Body of pancreas (tissue), 4 donors: Measurements from ENCODE around the gene ZNF24. TPM values are rescaled to one million over a fixed set of nuclear protein-coding genes. Genes with fewer than 3 reads are reported as not detected.
A peak's percentile ranks its signal among the peaks of the same experiment; 100 is the strongest.

Source experiments
- ATAC-seq: fragments of 150-250 bp; one replicate; pipeline ENCODE4 v1.9.1; 2016
- DNase-seq, 4 donors: peaks; one replicate each; pipeline ENCODE4 v3.0.0-alpha.2; 2019
- H3K27ac ChIP-seq, 4 donors: fragments of 200-600 bp; sonication (generic); 1 replicate in 3 of 4; 2 replicates in 1 of 4; pipeline versions ENCODE4 v1.5.1 to v1.6.1; 2016 to 2019; ENCODE audit warnings: mild to moderate bottlenecking in 1 of 4, mixed read lengths in 1 of 4, moderate library complexity in 1 of 4
- H3K27me3 ChIP-seq, 2 donors: fragments of 200-600 bp; sonication (generic); one replicate each; pipeline ENCODE4 v1.6.0; 2016; ENCODE audit warnings: mild to moderate bottlenecking in 1 of 2
- H3K36me3 ChIP-seq, 2 donors: fragments of 200-600 bp; sonication (generic); replicated peaks in 1 of 2; 2 replicates each; pipeline ENCODE4 v1.5.1; 2016; ENCODE audit warnings: low read depth in 2 of 2; ENCODE audit not compliant: insufficient read depth in 1 of 2
- H3K4me1 ChIP-seq: fragments of 200-600 bp; sonication (generic); one replicate; pipeline ENCODE4 v1.6.0; 2016
- H3K4me3 ChIP-seq, 2 donors: fragments of 200-600 bp; sonication (generic); 1 replicate in 1 of 2; 2 replicates in 1 of 2; pipeline ENCODE4 v1.5.1; 2016 to 2019
- H3K9me3 ChIP-seq, 3 donors: fragments of 200-600 bp; sonication (generic); 1 replicate in 2 of 3; 2 replicates in 1 of 3; pipeline ENCODE4 v1.5.1; 2016
- CTCF ChIP-seq, 7 experiments: fragments of 450-650 bp in 4 of 7; fragments of 200-600 bp in 3 of 7; sonication (generic) in 3 of 7; IDR thresholded peaks; one replicate each; pipeline ENCODE4 v1.5.1; 2016 to 2019; ENCODE audit warnings: antibody characterized with exemption in 7 of 7
- POLR2A ChIP-seq, 3 donors: fragments of 450-650 bp; IDR thresholded peaks; one replicate each; pipeline ENCODE4 v1.6.1; 2016; ENCODE audit warnings: antibody characterized with exemption in 3 of 3, mild to moderate bottlenecking in 2 of 3
- WGBS, 2 donors: methylation state at CpG; one replicate each; pipeline ENCODE4 v1.1.5; 2017; 5-methylcytosine and 5-hydroxymethylcytosine counted together
- intact Hi-C: fragments of 100-400 bp; cut with DNase I; formaldehyde crosslinking; loops from one replicate; pipeline ENCODE4 v1.15.1; 2023
- total RNA-seq, 2 donors: library from RNA; depleted of rRNA; stranded (reverse); fragments of >200 nt; gene quantifications; one replicate each; pipeline ENCODE4 v1.1.0, GENCODE V29; 2016

ZNF24 gene
- total RNA-seq, 2 donors from 2014 or later = 17.9 to 18.5 TPM

- Histone ChIP-seq H3K4me1 (peaks cover 60% of the 10 kb centered on the region), H3K27me3 (no peaks in the 10 kb centered on the region), H3K27ac (peak overlapping the region; percentile 96 to 100 (median 98)), H3K9me3 (no peaks in the 10 kb centered on the region), H3K36me3 (peaks cover 10 to 13% of the 10 kb centered on the region in 2 donors), H3K4me3 (peak overlapping the region; percentile 75 to 91)
- WGBS, 2 donors = 1 to 2% methylated on average over 15 of the region's 15 CpGs
- no peak for ATAC-seq
- no peak for TF ChIP-seq POLR2A (IDR thresholded peaks at IDR 0.05)
- intact Hi-C loops = no loop called here
- DNase-seq = no peak
Observed at GRCh38 chr18:35343488-35343935, 708 bp downstream of the ZNF24 start.

GRCh38 chr18:35337286-35337685 lies 6.9 kb downstream of the ZNF24 start:
- Histone ChIP-seq H3K4me3 (no peak overlapping the region), H3K9me3 (no peaks in the 10 kb centered on the region), H3K4me1 (peaks cover 53% of the 10 kb centered on the region), H3K36me3 (peaks cover 10 to 29% of the 10 kb centered on the region in 2 donors), H3K27me3 (no peaks in the 10 kb centered on the region), H3K27ac (no peak overlapping the region)
- intact Hi-C loops = loop anchor here (10.0 kb wide), 1 partner anchor 52 kb away; no protein-coding TSS in a partner anchor
- no peak for ATAC-seq
- WGBS, 2 donors = 90 to 96% methylated on average over 5 of the region's 5 CpGs
- TF ChIP-seq POLR2A (IDR thresholded peaks at IDR 0.05) (no peak), CTCF (IDR thresholded peaks at IDR 0.05) (no peak)
- no peak for DNase-seq

GRCh38 chr18:35335866-35336265 lies 8.4 kb downstream of the ZNF24 start:
- no peak overlapping the region for H3K4me3 ChIP-seq
- ATAC-seq (no peak), DNase-seq (no peak)
- peaks cover 41% of the 10 kb centered on the region for H3K4me1 ChIP-seq
- H3K27me3 ChIP-seq = no peaks in the 10 kb centered on the region
- intact Hi-C loops = loop anchor here (10.0 kb wide), 1 partner anchor 51 kb away; no protein-coding TSS in a partner anchor
- peaks cover 10 to 29% of the 10 kb centered on the region in 2 donors for H3K36me3 ChIP-seq
- H3K9me3 ChIP-seq = no peaks in the 10 kb centered on the region
- 65% methylated on average over 4 of the region's 4 CpGs for WGBS, 2 donors
- H3K27ac ChIP-seq = no peak overlapping the region
- no peak for TF ChIP-seq POLR2A (IDR thresholded peaks at IDR 0.05)
- no peak for TF ChIP-seq CTCF (IDR thresholded peaks at IDR 0.05)

- intact Hi-C loops = loop anchor here (10.0 kb wide), 1 partner anchor 50 kb away; no protein-coding TSS in a partner anchor
- no peak for DNase-seq
- Histone ChIP-seq H3K36me3 (peaks cover 10 to 26% of the 10 kb centered on the region in 2 donors), H3K27ac (no peak overlapping the region), H3K9me3 (no peaks in the 10 kb centered on the region), H3K4me3 (no peak overlapping the region), H3K27me3 (no peaks in the 10 kb centered on the region), H3K4me1 (peaks cover 31% of the 10 kb centered on the region)
- 61 to 64% methylated on average over 3 of the region's 3 CpGs for WGBS, 2 donors
- TF ChIP-seq CTCF (IDR thresholded peaks at IDR 0.05) (no peak), POLR2A (IDR thresholded peaks at IDR 0.05) (no peak)
- no peak for ATAC-seq
Observed at GRCh38 chr18:35334821-35335220, 9.4 kb downstream of the ZNF24 start.

- Histone ChIP-seq H3K9me3 (no peaks in the 10 kb centered on the region), H3K36me3 (peaks cover 6 to 20% of the 10 kb centered on the region in 2 donors), H3K4me1 (peaks cover 26% of the 10 kb centered on the region), H3K27me3 (no peaks in the 10 kb centered on the region), H3K4me3 (no peak overlapping the region), H3K27ac (no peak overlapping the region)
- DNase-seq = no peak
- intact Hi-C loops = loop anchor here (10.0 kb wide), 1 partner anchor 49 kb away; no protein-coding TSS in a partner anchor
- no peak for ATAC-seq
- 62 to 67% methylated on average over 1 of the region's 1 CpG for WGBS, 2 donors
- TF ChIP-seq CTCF (IDR thresholded peaks at IDR 0.05) (no peak), POLR2A (IDR thresholded peaks at IDR 0.05) (no peak)
Observed at GRCh38 chr18:35334212-35334611, 10.0 kb downstream of the ZNF24 start.
